Measurements from ENCODE around the gene DHDDS.

Gene DHDDS

GRCh38 chr1:26518355-26518754 lies 86.2 kb downstream of the DHDDS start:
- no peak for TF ChIP-seq CTCF (IDR thresholded peaks at IDR 0.05)
- H3K27ac ChIP-seq = no peak overlapping the region

GRCh38 chr1:26520339-26520738 lies 88.2 kb downstream of the DHDDS start:
- TF ChIP-seq ZFX (IDR thresholded peaks at IDR 0.05; ENCODE audit: borderline replicate concordance) (no peak), CTCF (IDR thresholded peaks at IDR 0.05) (no peak)
- no peak overlapping the region for H3K27ac ChIP-seq

Data from 22Rv1 (cell line).